ENCODE results near the gene ATP11C.
"Not testable (repeated sequence)": the region's sequence is repeated elsewhere in the genome, so short reads cannot be mapped to it uniquely, and the experiment has no call there.

ATP11C gene

GRCh38 chrX:139924696-139925095, 8.2 kb downstream of the ATP11C start:
- in situ Hi-C loops (cut with HindIII; ENCODE audit: low sequenced_read_pairs): no loop called here

- in situ Hi-C loops (cut with HindIII; ENCODE audit: low sequenced_read_pairs): no loop called here
Measured at GRCh38 chrX:139924069-139924695, 8.7 kb downstream of the ATP11C start.

- in situ Hi-C loops (cut with HindIII; ENCODE audit: low sequenced_read_pairs): not testable (repeated sequence)
Measured at GRCh38 chrX:139921142-139921541, 11.7 kb downstream of the ATP11C start.

GRCh38 chrX:139920316-139920715, 12.5 kb downstream of the ATP11C start:
- in situ Hi-C loops (cut with HindIII; ENCODE audit: low sequenced_read_pairs): no loop called here

- in situ Hi-C loops (cut with HindIII; ENCODE audit: low sequenced_read_pairs): no loop called here
Measured at GRCh38 chrX:139914421-139914820, 18.4 kb downstream of the ATP11C start.

- in situ Hi-C loops (cut with HindIII; ENCODE audit: low sequenced_read_pairs): loop anchor here (5.0 kb wide), 1 partner anchor 62 kb away; no protein-coding TSS in a partner anchor
Measured at GRCh38 chrX:139909712-139910111, 23.1 kb downstream of the ATP11C start.

- in situ Hi-C loops (cut with HindIII; ENCODE audit: low sequenced_read_pairs): loop anchor here (5.0 kb wide), 1 partner anchor 60 kb away; no protein-coding TSS in a partner anchor
Measured at GRCh38 chrX:139907078-139907477, 25.8 kb downstream of the ATP11C start.

GRCh38 chrX:139905743-139906142, 27.1 kb downstream of the ATP11C start:
- in situ Hi-C loops (cut with HindIII; ENCODE audit: low sequenced_read_pairs): loop anchor here (5.0 kb wide), 1 partner anchor 58 kb away; no protein-coding TSS in a partner anchor

GRCh38 chrX:139905051-139905450, 27.8 kb downstream of the ATP11C start:
- in situ Hi-C loops (cut with HindIII; ENCODE audit: low sequenced_read_pairs): loop anchor here (5.0 kb wide), 1 partner anchor 58 kb away; no protein-coding TSS in a partner anchor

GRCh38 chrX:139903210-139903609, 29.6 kb downstream of the ATP11C start:
- in situ Hi-C loops (cut with HindIII; ENCODE audit: low sequenced_read_pairs): no loop called here

- in situ Hi-C loops (cut with HindIII; ENCODE audit: low sequenced_read_pairs): no loop called here
Measured at GRCh38 chrX:139902559-139902958, 30.3 kb downstream of the ATP11C start.

- in situ Hi-C loops (cut with HindIII; ENCODE audit: low sequenced_read_pairs): no loop called here
Measured at GRCh38 chrX:139898334-139898733, 34.5 kb downstream of the ATP11C start.

- in situ Hi-C loops (cut with HindIII; ENCODE audit: low sequenced_read_pairs): no loop called here
Measured at GRCh38 chrX:139892512-139892911, 40.3 kb downstream of the ATP11C start.

GRCh38 chrX:139890991-139891700, 41.7 kb downstream of the ATP11C start:
- in situ Hi-C loops (cut with HindIII; ENCODE audit: low sequenced_read_pairs): no loop called here

GRCh38 chrX:139889760-139890159, 43.1 kb downstream of the ATP11C start:
- in situ Hi-C loops (cut with HindIII; ENCODE audit: low sequenced_read_pairs): no loop called here

- in situ Hi-C loops (cut with HindIII; ENCODE audit: low sequenced_read_pairs): no loop called here
Measured at GRCh38 chrX:139883984-139884383, 48.9 kb downstream of the ATP11C start.

- in situ Hi-C loops (cut with HindIII; ENCODE audit: low sequenced_read_pairs): no loop called here
Measured at GRCh38 chrX:139882299-139882698, 50.6 kb downstream of the ATP11C start.

GRCh38 chrX:139881572-139881971, 51.3 kb downstream of the ATP11C start:
- in situ Hi-C loops (cut with HindIII; ENCODE audit: low sequenced_read_pairs): no loop called here

- in situ Hi-C loops (cut with HindIII; ENCODE audit: low sequenced_read_pairs): no loop called here
Measured at GRCh38 chrX:139881130-139881529, 51.7 kb downstream of the ATP11C start.

- in situ Hi-C loops (cut with HindIII; ENCODE audit: low sequenced_read_pairs): no loop called here
Measured at GRCh38 chrX:139877710-139878414, 55.0 kb downstream of the ATP11C start.

- in situ Hi-C loops (cut with HindIII; ENCODE audit: low sequenced_read_pairs): no loop called here
Measured at GRCh38 chrX:139875841-139876240, 57.0 kb downstream of the ATP11C start.

GRCh38 chrX:139869796-139870195, 63.1 kb downstream of the ATP11C start:
- in situ Hi-C loops (cut with HindIII; ENCODE audit: low sequenced_read_pairs): no loop called here
